ENCODE measurements around the gene OSBP2. TPM values are rescaled to one million over a fixed set of nuclear protein-coding genes. Genes with fewer than 3 reads are reported as not detected.

Gene OSBP2
- total and polyA plus RNA-seq, 10 of the 15 experiments (the other 5 are each of a cell fraction or from before 2014, with no cell fraction given) = 0.11 to 7.7 (median 3.6) TPM

DNA sequence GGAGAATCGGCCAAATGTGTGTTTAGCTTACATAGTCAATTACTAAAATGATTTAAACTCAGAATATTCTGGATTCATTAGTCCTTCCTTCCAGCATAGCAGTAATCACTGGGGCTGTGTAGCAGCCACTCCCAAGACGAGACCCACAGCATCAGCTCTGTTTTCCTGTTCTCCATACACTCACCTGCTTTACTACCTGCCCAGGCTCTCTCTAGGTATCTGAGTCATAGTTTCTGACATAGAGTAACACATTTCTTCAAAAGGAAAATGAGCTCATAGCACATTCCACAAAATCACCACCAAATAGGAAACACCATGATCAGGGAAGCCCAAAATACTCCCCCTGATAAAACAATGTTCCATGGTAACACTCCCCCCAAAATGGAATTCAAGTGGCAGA is 251.0 kb downstream of the OSBP2 start:
- H3K9ac ChIP-seq (ENCODE audit: control insufficient read depth, insufficient read depth, low read length) = no peak overlapping the region
- no peaks in the 10 kb centered on the region for H3K27me3 ChIP-seq (replicated peaks in 1 of 2; ENCODE audit: control insufficient read depth in 2 of 2, insufficient read depth in 2 of 2, low read length in 1 of 2)
- ChIA-PET POLR2A (interaction anchor here (0.6 kb wide), 1 partner anchor 290 kb away, joined by 4 read pairs; no protein-coding TSS in a partner anchor), CTCF (interaction anchor here (0.5 to 1.2 kb wide), 3 partner anchors 30 to 370 kb away, joined by 3 to 11 read pairs (median 3); no protein-coding TSS in a partner anchor), SMC1A (ENCODE audit: uncharacterized antibody, unreplicated experiment) (interaction anchor here (0.7 to 1.5 kb wide), 4 partner anchors 23 to 191 kb away, joined by 3 to 5 read pairs (median 3); no protein-coding TSS in a partner anchor), RAD21 (ENCODE audit: unreplicated experiment) (interaction anchor here (2.6 kb wide), 1 partner anchor 139 kb away, joined by 16 read pairs; no protein-coding TSS in a partner anchor)
- H3K36me3 ChIP-seq (ENCODE audit: control insufficient read depth in 2 of 2, insufficient read depth in 2 of 2, low read length in 1 of 2) = peaks cover 13 to 29% of the 10 kb centered on the region in 2 experiments
- H4K20me1 ChIP-seq (ENCODE audit: control insufficient read depth, insufficient read depth) = no peaks in the 10 kb centered on the region
- no peak overlapping the region for H3K4me2 ChIP-seq (ENCODE audit: control insufficient read depth, insufficient read depth)
- intact Hi-C loops (cut with micrococcal nuclease; ENCODE audit: unreplicated experiment) = loop anchor here (10.0 kb wide), 1 partner anchor 289 kb away; no protein-coding TSS in a partner anchor
- ATAC-seq (no peak), DNase-seq (ENCODE audit: low read depth, low spot score) (no peak), FAIRE-seq (no peak)
- no peaks in the 10 kb centered on the region for H3K4me1 ChIP-seq (ENCODE audit: control insufficient read depth, insufficient read depth, low read length)
- no peaks in the 10 kb centered on the region for H3K79me2 ChIP-seq (ENCODE audit: control insufficient read depth, insufficient read depth, low read length)
- BruUV-seq (replicated peaks) = no TSS peak
- no peak overlapping the region for H3K27ac ChIP-seq (ENCODE audit: control insufficient read depth, insufficient read depth)
- no peak overlapping the region for H2AFZ ChIP-seq (ENCODE audit: control insufficient read depth, low read depth, low read length)
- no peak overlapping the region for H3K4me3 ChIP-seq
- H3K9me3 ChIP-seq (replicated peaks; ENCODE audit: control insufficient read depth, insufficient read depth, low read length) = no peaks in the 10 kb centered on the region
- WGBS (ENCODE audit: insufficient coverage, insufficient replicate concordance, low lambda C conversion rate, missing lambda C conversion rate) = 98% methylated on average over 2 of the region's 2 CpGs
- in situ Hi-C loops (cut with MboI) = no loop called here
- TF ChIP-seq, protein P1, sequence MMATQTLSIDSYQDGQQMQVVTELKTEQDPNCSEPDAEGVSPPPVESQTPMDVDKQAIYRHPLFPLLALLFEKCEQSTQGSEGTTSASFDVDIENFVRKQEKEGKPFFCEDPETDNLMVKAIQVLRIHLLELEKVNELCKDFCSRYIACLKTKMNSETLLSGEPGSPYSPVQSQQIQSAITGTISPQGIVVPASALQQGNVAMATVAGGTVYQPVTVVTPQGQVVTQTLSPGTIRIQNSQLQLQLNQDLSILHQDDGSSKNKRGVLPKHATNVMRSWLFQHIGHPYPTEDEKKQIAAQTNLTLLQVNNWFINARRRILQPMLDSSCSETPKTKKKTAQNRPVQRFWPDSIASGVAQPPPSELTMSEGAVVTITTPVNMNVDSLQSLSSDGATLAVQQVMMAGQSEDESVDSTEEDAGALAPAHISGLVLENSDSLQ (IDR thresholded peaks at IDR 0.05) = no peak
- TF ChIP-seq MEF2B (IDR thresholded peaks at IDR 0.05; ENCODE audit: partially characterized antibody, poor library complexity, severe bottlenecking) (no peak), ZNF217 (IDR thresholded peaks at IDR 0.05) (no peak), CREM (IDR thresholded peaks at IDR 0.05; ENCODE audit: low read depth) (no peak), ZNF274 (IDR thresholded peaks at IDR 0.05; ENCODE audit: insufficient read depth, insufficient read length) (no peak), ATF7 (IDR thresholded peaks at IDR 0.05; ENCODE audit: low read depth) (no peak), EZH2 (IDR thresholded peaks at IDR 0.05; ENCODE audit: borderline replicate concordance, control insufficient read depth, low read depth, low read length) (no peak), DPF2 (IDR thresholded peaks at IDR 0.05) (no peak), SUZ12 (IDR thresholded peaks at IDR 0.05; ENCODE audit: unreplicated experiment) (no peak), POLR2A (IDR thresholded peaks at IDR 0.05; ENCODE audit: low read depth, low read length) (no peak), YY1 (IDR thresholded peaks at IDR 0.05; ENCODE audit: low read depth, low read length) (no peak)
- TF ChIP-seq, protein P2, sequence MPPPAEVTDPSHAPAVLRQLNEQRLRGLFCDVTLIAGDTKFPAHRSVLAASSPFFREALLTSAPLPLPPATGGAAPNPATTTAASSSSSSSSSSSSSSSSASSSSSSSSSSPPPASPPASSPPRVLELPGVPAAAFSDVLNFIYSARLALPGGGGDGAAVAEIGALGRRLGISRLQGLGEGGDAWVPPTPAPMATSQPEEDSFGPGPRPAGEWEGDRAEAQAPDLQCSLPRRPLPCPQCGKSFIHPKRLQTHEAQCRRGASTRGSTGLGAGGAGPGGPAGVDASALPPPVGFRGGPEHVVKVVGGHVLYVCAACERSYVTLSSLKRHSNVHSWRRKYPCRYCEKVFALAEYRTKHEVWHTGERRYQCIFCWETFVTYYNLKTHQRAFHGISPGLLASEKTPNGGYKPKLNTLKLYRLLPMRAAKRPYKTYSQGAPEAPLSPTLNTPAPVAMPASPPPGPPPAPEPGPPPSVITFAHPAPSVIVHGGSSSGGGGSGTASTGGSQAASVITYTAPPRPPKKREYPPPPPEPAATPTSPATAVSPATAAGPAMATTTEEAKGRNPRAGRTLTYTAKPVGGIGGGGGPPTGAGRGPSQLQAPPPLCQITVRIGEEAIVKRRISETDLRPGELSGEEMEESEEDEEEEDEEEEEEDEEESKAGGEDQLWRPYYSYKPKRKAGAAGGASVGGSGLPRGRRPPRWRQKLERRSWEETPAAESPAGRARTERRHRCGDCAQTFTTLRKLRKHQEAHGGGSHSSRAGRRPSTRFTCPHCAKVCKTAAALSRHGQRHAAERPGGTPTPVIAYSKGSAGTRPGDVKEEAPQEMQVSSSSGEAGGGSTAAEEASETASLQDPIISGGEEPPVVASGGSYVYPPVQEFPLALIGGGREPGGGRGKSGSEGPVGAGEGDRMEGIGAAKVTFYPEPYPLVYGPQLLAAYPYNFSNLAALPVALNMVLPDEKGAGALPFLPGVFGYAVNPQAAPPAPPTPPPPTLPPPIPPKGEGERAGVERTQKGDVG (CRISPR knock-in tag; IDR thresholded peaks at IDR 0.05) = no peak
- TF ChIP-seq, protein P3, sequence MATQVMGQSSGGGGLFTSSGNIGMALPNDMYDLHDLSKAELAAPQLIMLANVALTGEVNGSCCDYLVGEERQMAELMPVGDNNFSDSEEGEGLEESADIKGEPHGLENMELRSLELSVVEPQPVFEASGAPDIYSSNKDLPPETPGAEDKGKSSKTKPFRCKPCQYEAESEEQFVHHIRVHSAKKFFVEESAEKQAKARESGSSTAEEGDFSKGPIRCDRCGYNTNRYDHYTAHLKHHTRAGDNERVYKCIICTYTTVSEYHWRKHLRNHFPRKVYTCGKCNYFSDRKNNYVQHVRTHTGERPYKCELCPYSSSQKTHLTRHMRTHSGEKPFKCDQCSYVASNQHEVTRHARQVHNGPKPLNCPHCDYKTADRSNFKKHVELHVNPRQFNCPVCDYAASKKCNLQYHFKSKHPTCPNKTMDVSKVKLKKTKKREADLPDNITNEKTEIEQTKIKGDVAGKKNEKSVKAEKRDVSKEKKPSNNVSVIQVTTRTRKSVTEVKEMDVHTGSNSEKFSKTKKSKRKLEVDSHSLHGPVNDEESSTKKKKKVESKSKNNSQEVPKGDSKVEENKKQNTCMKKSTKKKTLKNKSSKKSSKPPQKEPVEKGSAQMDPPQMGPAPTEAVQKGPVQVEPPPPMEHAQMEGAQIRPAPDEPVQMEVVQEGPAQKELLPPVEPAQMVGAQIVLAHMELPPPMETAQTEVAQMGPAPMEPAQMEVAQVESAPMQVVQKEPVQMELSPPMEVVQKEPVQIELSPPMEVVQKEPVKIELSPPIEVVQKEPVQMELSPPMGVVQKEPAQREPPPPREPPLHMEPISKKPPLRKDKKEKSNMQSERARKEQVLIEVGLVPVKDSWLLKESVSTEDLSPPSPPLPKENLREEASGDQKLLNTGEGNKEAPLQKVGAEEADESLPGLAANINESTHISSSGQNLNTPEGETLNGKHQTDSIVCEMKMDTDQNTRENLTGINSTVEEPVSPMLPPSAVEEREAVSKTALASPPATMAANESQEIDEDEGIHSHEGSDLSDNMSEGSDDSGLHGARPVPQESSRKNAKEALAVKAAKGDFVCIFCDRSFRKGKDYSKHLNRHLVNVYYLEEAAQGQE (IDR thresholded peaks at IDR 0.05; ENCODE audit: low read depth, low read length) = no peak
- TF ChIP-seq, protein P4, sequence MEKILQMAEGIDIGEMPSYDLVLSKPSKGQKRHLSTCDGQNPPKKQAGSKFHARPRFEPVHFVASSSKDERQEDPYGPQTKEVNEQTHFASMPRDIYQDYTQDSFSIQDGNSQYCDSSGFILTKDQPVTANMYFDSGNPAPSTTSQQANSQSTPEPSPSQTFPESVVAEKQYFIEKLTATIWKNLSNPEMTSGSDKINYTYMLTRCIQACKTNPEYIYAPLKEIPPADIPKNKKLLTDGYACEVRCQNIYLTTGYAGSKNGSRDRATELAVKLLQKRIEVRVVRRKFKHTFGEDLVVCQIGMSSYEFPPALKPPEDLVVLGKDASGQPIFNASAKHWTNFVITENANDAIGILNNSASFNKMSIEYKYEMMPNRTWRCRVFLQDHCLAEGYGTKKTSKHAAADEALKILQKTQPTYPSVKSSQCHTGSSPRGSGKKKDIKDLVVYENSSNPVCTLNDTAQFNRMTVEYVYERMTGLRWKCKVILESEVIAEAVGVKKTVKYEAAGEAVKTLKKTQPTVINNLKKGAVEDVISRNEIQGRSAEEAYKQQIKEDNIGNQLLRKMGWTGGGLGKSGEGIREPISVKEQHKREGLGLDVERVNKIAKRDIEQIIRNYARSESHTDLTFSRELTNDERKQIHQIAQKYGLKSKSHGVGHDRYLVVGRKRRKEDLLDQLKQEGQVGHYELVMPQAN (conservative IDR thresholded peaks at IDR 0.05) = no peak
